GM18502 (cell line): Measurements from ENCODE around the gene SENP1.

Experiments
- ATAC-seq: cut with Tn5 transposase; IDR thresholded peaks from one replicate; pipeline ENCODE4 v1.9.1; 2021; ENCODE audit warnings: mild to moderate bottlenecking; ENCODE audit not compliant: unreplicated experiment, poor library complexity

SENP1 gene

DNA sequence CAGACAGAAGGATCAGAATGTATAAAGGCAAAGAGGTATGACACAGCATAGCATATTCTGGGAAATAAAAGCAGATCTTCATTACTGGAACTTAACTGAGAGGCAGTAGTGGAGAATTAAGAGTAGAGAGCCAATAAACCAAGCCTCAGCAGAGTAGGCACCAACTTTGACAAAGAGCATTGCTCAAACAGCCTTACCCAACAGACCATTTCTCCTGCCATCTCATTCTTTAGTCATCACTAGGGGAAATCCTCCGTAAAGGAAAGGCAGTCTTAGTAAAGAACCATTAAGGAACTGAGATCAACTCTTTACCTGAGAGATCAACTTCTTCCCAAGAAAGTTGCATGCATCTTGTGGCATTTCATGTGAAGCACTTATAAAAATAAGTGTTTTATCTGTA is 36.6 kb downstream of the SENP1 start:
- no peak for ATAC-seq

DNA sequence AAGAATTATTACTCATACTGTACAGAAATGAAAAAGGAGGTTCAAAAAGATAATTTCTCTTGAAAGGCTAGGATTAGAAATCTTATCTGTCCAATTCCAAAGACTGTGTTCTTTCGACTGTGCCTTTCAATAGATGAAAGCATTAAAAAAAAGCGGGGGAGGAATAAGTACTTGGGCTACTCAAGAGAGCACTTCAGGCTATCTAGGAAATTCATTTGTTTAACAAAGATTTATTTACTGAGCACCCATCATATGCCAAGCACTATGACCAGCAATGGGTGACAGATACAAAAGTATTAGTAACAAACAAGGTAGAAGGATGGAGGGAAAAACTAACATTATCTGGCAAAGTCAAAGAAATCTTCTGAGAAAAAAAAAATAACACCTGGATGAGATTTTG is 37.4 kb downstream of the SENP1 start:
- ATAC-seq: no peak

- ATAC-seq: no peak
Measured at GRCh38 chr12:48067250-48067938, 38.5 kb downstream of the SENP1 start.

DNA sequence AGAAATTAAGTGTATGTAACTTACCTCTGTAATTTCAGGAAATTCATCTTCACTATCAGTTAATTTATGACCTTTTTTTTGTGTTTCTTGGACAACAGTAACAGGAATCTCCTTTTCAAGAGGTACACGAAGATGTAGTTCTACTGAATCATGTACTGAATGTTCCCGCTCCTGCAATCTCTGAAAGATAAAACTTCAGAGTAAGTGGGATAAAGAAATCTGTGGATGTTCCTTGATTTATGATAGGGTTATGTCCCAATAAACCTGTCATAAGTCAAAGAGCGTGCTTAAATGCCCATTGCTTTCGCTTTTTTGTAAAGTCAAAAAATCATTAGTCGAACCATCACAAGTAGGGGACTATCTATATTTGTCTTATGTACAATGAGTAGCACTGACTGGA is 40.8 kb downstream of the SENP1 start:
- no peak for ATAC-seq

GRCh38 chr12:48063530-48063929 is 42.3 kb downstream of the SENP1 start:
- ATAC-seq: no peak

- ATAC-seq: no peak
Measured at GRCh38 chr12:48061938-48062719, 43.8 kb downstream of the SENP1 start.

DNA sequence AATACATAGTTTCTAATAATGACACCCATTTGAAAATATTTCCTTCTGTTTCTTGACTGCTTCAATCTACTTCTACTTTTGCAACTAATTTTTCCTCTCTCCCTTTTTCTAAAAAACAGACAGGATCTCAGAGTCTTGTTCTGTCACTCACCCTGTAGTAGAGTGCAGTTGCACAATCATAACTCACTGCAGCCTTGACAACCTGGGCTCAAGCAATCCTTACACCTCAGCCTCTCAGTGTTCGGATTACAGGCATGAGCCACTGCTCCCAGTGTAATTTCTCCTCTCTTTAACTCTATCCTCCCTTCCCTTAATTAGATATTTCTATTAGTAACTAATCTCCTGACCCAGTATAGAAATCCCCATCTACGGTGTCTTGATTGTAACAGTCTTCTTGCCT is 45.4 kb downstream of the SENP1 start:
- ATAC-seq: no peak

DNA sequence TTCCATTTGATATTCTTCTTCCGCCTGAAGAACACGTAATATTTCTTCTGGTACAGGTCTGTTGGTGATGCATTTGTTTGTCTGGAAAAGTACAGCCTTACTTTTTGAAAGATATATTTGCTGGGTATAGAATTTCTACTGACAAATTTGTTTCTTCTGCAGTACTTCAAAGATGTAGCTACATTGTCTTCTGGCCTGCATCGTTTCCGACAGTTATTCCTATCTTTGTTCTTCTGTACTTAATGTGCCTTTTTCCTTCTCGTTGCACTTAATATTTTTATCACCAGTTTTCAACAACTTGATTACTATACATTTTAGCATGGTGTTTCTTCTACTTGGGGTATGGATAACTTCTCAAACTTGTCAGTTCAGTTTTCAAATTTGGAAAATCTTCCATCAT is 47.1 kb downstream of the SENP1 start:
- no peak for ATAC-seq

DNA sequence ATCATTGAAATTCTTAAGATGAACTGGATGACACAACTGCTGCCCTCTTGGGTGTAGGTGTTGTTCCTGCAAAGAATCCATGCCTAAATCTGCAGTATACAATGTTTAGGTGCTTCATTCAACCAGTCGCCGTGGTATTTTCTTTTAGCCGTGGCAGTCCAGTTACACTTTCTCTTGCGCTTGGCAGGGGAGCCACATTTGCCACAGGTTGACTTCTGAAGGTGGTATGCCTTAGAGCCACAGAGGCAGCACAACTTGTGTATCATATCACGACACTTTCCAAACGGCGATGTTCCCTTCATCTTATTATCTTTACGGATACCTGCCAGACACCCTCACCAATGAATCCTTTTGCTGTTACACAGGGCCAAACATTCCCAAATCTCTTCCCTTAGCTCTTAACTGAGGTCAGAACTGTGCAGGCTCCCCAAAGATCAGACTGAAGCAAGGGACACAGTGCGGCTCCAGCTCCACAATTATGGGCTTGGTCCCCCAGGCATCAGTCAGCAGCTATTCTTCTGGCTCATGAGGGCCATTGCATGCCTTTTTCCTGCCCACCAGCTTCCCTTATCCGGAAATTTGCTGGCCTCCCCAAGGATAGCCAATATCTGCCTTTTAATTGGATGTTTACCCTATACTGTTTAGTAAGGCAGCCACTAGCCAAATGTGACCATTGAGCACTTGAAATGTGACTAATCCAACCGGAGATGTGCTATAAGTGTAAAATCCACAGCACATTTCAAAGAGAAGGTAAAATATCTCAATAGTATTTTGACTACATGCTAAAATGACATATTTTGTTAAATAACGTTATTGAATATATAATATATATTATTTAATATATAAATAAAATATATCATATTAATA is 50.7 kb downstream of the SENP1 start:
- no peak for ATAC-seq

GRCh38 chr12:48053883-48054282 is 52.0 kb downstream of the SENP1 start:
- no peak for ATAC-seq

DNA sequence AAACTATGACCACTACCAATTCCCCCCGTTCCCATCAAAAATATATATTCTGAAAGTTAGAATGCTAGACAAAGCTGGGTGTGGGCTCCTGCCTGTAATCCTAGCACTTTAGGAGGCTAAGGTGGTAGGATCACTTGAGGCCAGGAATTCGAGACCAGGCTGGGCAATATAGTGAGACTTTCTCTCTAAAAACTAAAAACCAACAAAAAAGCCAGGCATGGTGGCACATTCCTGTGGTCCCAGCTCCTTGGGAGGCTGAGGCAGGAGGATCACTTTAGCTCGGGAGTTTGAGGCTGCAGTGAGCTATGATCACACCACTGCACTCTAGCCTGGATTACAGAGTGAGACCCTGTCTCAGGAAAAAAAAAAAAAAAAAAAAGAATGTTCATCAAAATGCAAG is 52.8 kb downstream of the SENP1 start:
- no peak for ATAC-seq

GRCh38 chr12:48051681-48052080 is 54.2 kb downstream of the SENP1 start:
- ATAC-seq: no peak

GRCh38 chr12:48050174-48050573 is 55.7 kb downstream of the SENP1 start:
- no peak for ATAC-seq

DNA sequence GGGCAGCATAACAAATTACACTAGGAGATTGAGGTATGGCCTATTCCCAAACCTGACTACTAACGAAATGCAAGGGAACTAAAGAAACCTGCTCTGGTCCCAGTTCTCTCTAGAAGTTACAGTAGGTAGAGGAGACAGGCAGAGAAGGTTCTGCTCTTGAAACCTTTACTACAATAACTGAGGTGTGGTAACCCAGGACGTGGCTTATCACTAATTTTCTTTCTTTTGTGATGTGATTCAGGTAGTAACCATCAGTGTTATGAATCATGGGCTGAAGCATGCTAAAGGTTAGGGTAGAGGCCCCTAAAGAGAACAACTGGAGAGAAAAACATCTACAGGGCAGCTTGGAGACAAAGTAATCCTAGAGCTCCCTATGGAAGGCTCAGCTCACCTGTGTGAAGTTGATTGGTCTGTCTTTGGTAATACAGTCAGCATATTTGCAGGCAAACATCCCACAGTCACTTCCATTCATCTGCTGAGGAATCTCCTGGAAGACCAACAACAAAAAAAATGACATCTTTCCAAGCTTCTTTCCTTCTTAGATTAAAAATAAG is 59.8 kb downstream of the SENP1 start:
- ATAC-seq: no peak

GRCh38 chr12:48045061-48045846 is 60.6 kb downstream of the SENP1 start:
- ATAC-seq: no peak

GRCh38 chr12:48044396-48044795 is 61.5 kb downstream of the SENP1 start:
- ATAC-seq: no peak

- ATAC-seq: no peak
Measured at GRCh38 chr12:48043771-48044170, 62.1 kb downstream of the SENP1 start.

DNA sequence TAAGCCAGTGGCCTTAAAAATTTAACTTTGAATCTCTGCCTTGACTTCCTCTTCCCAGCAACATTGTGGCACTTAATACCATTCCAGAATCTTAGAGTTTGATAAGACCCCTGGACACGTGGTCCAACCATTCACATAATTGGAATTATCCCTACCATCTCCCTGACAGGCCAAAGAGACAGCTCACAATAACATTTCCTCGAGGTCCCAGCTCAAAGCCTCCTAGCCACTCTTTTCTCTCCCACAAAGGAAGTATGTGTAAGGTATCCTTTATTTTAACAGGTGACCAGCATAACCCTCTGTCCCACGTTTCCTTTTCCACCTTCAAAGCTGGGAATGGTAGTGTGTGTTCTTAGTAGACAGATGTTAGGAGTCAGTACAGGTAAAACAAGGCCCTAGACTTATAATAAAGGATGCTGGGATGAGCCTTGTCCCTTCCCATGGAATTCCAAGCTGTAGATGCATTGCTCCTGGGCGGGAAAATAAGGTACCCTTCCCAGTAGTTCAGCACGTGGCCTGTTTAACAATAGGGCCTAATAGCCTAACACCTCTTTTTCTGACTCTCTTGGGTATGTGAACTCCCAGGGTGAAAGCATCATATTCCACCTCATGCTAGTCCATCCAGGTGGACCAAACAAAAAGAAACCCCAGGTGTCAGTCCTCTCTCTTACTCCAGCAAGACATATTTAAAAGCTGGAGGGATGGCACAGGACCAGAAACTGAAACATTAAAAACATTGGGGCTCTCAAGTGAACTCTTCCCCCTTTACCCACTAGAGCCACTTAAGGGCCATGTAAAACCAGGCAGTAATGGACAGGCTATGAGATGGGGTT is 64.1 kb downstream of the SENP1 start:
- ATAC-seq: no peak

DNA sequence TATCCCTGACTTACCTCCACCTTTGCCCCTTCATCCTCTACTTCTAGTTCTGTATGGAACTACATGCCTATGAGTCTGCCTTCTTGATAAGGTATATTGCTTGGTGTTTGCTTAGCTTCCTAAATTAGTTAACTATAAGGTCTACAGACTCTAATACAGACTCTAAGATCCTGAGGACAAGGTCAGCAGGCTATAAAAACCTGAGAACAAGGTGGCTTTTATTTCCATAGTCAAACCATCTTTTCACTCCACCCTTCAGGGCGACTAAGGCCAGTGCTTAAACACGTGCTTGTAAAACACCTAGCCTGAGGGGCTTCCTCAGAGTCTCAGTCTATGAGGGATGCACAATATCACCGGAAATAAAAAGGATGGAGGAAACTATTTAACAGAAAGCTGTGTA is 65.5 kb downstream of the SENP1 start:
- no peak for ATAC-seq
